MG63 (cell line): ENCODE results near the gene RPS28. TPM values are rescaled to one million over a fixed set of nuclear protein-coding genes. Genes with fewer than 3 reads are reported as not detected.
A peak's percentile ranks its signal among the peaks of the same experiment; 100 is the strongest.

Source experiments
- DNase-seq: peaks from one replicate; pipeline ENCODE4 v3.0.0-alpha.2; 2020
- H3K27me3 ChIP-seq: fragments of 250-450 bp; sonication (Bioruptor Pico); 2 replicates; pipeline ENCODE4 v1.5.1; 2020; ENCODE audit warnings: mild to moderate bottlenecking, moderate library complexity
- H3K36me3 ChIP-seq: fragments of 250-450 bp; sonication (Bioruptor Pico); 2 replicates; pipeline ENCODE4 v1.5.1; 2020; ENCODE audit warnings: mild to moderate bottlenecking, moderate library complexity
- H3K4me3 ChIP-seq: fragments of 250-450 bp; sonication (Bioruptor Pico); 2 replicates; pipeline ENCODE4 v1.5.1; 2020; ENCODE audit warnings: mild to moderate bottlenecking, moderate library complexity
- H3K9me3 ChIP-seq: fragments of 250-450 bp; sonication (Bioruptor Pico); 2 replicates; pipeline ENCODE4 v1.5.1; 2020; ENCODE audit warnings: mild to moderate bottlenecking, moderate library complexity
- total RNA-seq: library from RNA; depleted of rRNA; stranded (reverse); fragments of >200 nt; shearing (Covaris generic); gene quantifications from 2 replicates; pipeline ENCODE4 v1.2.3, GENCODE V29; 2014; ENCODE audit warnings: low replicate concordance

The RPS28 gene
- total RNA-seq, 1 experiment from 2014 or later, result 1,599 TPM

DNA sequence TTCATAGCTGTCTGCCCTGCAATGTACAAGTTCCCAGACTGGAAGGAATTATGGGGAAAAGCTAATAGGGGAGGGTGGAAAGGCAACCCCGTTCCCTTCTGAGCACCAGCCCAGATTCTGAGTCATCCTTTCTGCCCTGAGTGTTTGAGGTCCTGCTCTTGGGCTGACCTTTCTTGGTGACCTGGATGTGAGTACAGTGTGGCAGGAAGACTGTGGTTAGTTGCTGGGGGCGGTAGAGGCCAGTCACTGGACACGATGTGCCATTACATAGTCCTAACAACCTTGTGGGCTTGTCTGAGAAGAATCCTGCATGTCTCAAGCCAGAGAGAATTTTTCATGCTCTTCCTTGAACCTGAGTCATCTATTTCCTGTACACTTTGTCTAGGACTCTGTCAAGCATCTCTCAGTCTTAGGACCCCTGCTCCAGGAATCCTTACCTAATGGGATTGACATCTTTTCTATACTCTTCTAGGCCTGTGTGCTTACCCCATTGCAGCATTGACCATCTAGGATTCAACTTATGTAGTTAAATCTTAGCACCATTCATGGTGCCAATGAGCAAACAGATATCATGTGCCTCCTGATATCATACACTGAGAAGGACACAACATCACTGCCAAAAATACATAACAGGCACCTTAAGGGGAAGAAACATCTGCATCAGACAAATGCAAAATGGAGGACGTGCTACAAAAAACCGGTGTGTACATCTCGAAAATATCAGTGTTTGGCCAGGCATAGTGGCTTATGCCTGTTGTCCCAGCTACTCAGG, 34.5 kb downstream of the RPS28 start:
- Histone ChIP-seq H3K27me3 (0 out of 2 replicates have a peak, but pooled peaks cover 8% of the 10 kb centered on the region), H3K4me3 (no peak overlapping the region), H3K9me3 (peaks cover 5% of the 10 kb centered on the region), H3K36me3 (no peaks in the 10 kb centered on the region)
- DNase-seq, result peak; percentile 100

GRCh38 chr19:8357007-8357521, 35.8 kb downstream of the RPS28 start:
- H3K9me3 ChIP-seq, result peaks cover 5% of the 10 kb centered on the region
- H3K27me3 ChIP-seq, result 0 out of 2 replicates have a peak, but pooled peaks cover 3% of the 10 kb centered on the region
- H3K36me3 ChIP-seq, result no peaks in the 10 kb centered on the region
- peak; percentile 71 for DNase-seq
- no peak overlapping the region for H3K4me3 ChIP-seq

- H3K9me3 ChIP-seq, result peaks cover 5% of the 10 kb centered on the region
- no peaks in the 10 kb centered on the region for H3K36me3 ChIP-seq
- no peak for DNase-seq
- H3K4me3 ChIP-seq, result no peak overlapping the region
- H3K27me3 ChIP-seq, result no peaks in the 10 kb centered on the region
Observed at GRCh38 chr19:8358948-8359347, 37.7 kb downstream of the RPS28 start.

GRCh38 chr19:8360196-8360595, 38.9 kb downstream of the RPS28 start:
- H3K9me3 ChIP-seq, result peaks cover 5% of the 10 kb centered on the region
- no peaks in the 10 kb centered on the region for H3K36me3 ChIP-seq
- DNase-seq, result no peak
- no peaks in the 10 kb centered on the region for H3K27me3 ChIP-seq
- no peak overlapping the region for H3K4me3 ChIP-seq

- H3K9me3 ChIP-seq, result no peaks in the 10 kb centered on the region
- no peak overlapping the region for H3K4me3 ChIP-seq
- peaks cover 13% of the 10 kb centered on the region for H3K36me3 ChIP-seq
- H3K27me3 ChIP-seq, result no peaks in the 10 kb centered on the region
- peak; percentile 100 for DNase-seq
Observed at GRCh38 chr19:8361921-8362793, 40.9 kb downstream of the RPS28 start.

DNA sequence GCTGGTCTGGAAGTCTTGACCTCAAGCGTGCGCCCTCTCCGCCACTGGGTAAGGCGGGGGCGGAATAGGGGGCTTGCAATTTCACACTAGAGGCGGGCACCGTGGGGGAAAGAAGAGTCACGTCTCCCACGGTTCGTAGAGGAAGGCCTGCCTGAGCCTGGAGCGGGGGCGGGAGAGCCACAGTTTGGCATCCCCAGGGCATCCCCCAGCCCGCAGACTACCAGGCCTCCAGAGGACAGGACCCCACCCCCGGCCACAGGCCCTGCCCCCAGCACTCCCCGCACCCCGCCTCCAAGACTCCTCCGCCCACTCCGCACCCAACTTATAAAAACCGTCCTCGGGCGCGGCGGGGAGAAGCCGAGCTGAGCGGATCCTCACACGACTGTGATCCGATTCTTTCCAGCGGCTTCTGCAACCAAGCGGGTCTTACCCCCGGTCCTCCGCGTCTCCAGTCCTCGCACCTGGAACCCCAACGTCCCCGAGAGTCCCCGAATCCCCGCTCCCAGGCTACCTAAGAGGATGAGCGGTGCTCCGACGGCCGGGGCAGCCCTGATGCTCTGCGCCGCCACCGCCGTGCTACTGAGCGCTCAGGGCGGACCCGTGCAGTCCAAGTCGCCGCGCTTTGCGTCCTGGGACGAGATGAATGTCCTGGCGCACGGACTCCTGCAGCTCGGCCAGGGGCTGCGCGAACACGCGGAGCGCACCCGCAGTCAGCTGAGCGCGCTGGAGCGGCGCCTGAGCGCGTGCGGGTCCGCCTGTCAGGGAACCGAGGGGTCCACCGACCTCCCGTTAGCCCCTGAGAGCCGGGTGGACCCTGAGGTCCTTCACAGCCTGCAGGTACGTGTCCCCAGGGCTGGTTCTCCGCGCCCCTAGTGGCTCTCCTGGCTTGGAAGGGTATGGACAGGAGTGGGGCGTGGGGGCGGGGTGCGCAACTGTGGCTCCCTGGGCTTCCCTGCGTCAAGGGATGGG, 42.8 kb downstream of the RPS28 start, which contains the start of gene ANGPTL4:
Gene ANGPTL4, plus strand, starts transcription at position 353 of the 969 bp plus-strand sequence. Its CDS starts 167 bp downstream, at position 520.
- Histone ChIP-seq H3K27me3 (no peaks in the 10 kb centered on the region), H3K36me3 (peaks cover 26% of the 10 kb centered on the region), H3K9me3 (no peaks in the 10 kb centered on the region), H3K4me3 (peak within 1 kb of the TSS; percentile 68)
- peak; percentile 97 for DNase-seq

DNA sequence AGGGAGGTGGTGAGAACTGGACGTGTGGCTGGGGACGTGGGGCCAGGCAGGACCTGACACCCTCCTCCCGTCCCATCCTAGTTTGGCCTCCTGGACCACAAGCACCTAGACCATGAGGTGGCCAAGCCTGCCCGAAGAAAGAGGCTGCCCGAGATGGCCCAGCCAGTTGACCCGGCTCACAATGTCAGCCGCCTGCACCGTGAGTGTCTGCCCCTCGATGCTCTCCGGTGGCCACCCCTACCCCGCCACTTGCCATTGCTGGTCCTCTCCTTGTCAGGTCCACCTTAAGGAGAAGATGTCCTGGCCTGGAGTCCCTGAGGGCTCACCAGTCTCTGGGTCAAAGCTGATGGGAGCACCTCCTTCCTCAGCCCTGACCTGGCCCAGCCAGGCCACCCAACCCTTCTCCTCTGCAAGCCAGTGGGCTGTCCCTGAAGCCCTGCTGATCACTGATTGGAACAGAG, 44.9 kb downstream of the RPS28 start:
- DNase-seq, result no peak
- Histone ChIP-seq H3K9me3 (no peaks in the 10 kb centered on the region), H3K4me3 (no peak overlapping the region), H3K36me3 (peaks cover 45% of the 10 kb centered on the region), H3K27me3 (no peaks in the 10 kb centered on the region)

GRCh38 chr19:8366961-8367326, 45.6 kb downstream of the RPS28 start:
- no peak for DNase-seq
- no peak overlapping the region for H3K4me3 ChIP-seq
- peaks cover 53% of the 10 kb centered on the region for H3K36me3 ChIP-seq
- no peaks in the 10 kb centered on the region for H3K27me3 ChIP-seq
- no peaks in the 10 kb centered on the region for H3K9me3 ChIP-seq

GRCh38 chr19:8367327-8368001, 46.2 kb downstream of the RPS28 start:
- peaks cover 58% of the 10 kb centered on the region for H3K36me3 ChIP-seq
- no peak overlapping the region for H3K4me3 ChIP-seq
- no peaks in the 10 kb centered on the region for H3K9me3 ChIP-seq
- H3K27me3 ChIP-seq, result no peaks in the 10 kb centered on the region
- peak; percentile 99 for DNase-seq

- H3K36me3 ChIP-seq, result peaks cover 80% of the 10 kb centered on the region
- H3K9me3 ChIP-seq, result no peaks in the 10 kb centered on the region
- H3K4me3 ChIP-seq, result no peak overlapping the region
- peak; percentile 54 for DNase-seq
- H3K27me3 ChIP-seq, result no peaks in the 10 kb centered on the region
Observed at GRCh38 chr19:8370176-8371010, 49.1 kb downstream of the RPS28 start.

GRCh38 chr19:8371011-8371804, 49.9 kb downstream of the RPS28 start:
- Histone ChIP-seq H3K9me3 (no peaks in the 10 kb centered on the region), H3K4me3 (no peak overlapping the region), H3K27me3 (no peaks in the 10 kb centered on the region), H3K36me3 (peaks cover 74% of the 10 kb centered on the region)
- no peak for DNase-seq
